ENCODE results near the gene ASNS. TPM values are rescaled to one million over a fixed set of nuclear protein-coding genes. Genes with fewer than 3 reads are reported as not detected.

Gene ASNS
- total and polyA plus RNA-seq, 2 of the 4 experiments (the other 2 are of a cell fraction) = 36.6 to 39.4 TPM

DNA sequence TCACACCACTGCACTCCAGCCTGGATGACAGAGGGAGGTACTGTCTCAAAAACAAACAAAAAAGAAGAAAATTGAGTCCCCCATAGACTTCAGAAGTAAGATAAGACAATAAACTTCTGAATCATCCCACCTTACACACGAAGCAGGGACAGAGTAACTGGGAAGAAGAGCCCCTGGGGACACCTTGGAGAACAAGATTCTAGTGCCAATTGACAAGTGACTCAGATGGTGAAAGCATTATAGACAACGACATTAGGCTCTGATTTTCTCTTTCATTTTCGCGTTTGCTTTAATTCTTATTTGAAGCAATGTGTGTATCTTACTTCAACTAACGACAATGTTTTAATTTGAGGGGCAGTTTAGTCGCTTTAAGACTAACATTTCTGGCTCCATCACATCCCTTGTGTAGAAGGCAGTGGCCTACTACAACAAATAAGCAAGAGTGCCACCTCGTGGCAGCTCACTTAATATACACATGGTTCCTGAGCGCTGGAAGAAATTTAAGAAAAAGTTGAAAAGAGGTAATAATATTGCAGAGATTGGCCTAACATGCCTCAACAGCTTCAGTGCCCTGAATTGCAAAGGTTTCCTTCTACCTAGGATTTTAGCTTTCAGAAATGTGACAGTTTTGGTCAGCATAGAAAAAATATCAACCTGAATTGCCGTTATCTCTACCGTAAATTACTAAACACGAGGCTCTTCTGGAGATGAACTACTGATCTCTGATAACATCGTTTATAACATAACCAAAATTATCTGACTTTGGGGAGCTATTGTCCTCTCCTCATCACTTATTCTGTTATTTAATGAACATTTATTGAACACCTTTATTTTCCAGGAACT is 36.7 kb downstream of the ASNS start:
- Histone ChIP-seq H2AFZ (replicated peaks; ENCODE audit: low read length, poor library complexity) (no peak overlapping the region), H3K36me3 (ENCODE audit: control insufficient read depth, insufficient read depth, low read length) (no peaks in the 10 kb centered on the region), H3K9me3 (ENCODE audit: control insufficient read depth, insufficient read depth, low read length) (no peaks in the 10 kb centered on the region), H2BK20ac (ENCODE audit: low read depth, low read length) (no peak overlapping the region), H3K4me3 (ENCODE audit: insufficient read depth, low read depth, low read length) (no peak overlapping the region), H2AK9ac (replicated peaks; ENCODE audit: low read depth, low read length, poor library complexity) (no peak overlapping the region), H4K20me1 (ENCODE audit: insufficient read depth, low read length) (no peaks in the 10 kb centered on the region), H3K4ac (ENCODE audit: low read depth, low read length) (no peak overlapping the region), H4K5ac (ENCODE audit: low read depth, low read length) (no peak overlapping the region), H2BK120ac (ENCODE audit: low read depth, low read length) (no peak overlapping the region), H3K23ac (ENCODE audit: low read depth, low read length) (no peak overlapping the region), H3K9ac (ENCODE audit: low read depth, low read length) (no peak overlapping the region), H4K8ac (ENCODE audit: low read depth in 2 of 2, low read length in 2 of 2) (no peak overlapping the region), H3K56ac (ENCODE audit: extremely low read depth, insufficient read depth, low read length) (no peak overlapping the region), H2BK15ac (ENCODE audit: low read depth, low read length) (no peak overlapping the region), H4K91ac (ENCODE audit: insufficient read depth, low read depth, low read length) (no peak overlapping the region), H3K4me1 (ENCODE audit: control insufficient read depth, insufficient read depth, low read length) (no peaks in the 10 kb centered on the region), H3K79me1 (ENCODE audit: low read depth in 1 of 2, low read length in 2 of 2) (no peaks in the 10 kb centered on the region), H3K14ac (replicated peaks; ENCODE audit: low read depth, low read length) (no peak overlapping the region), H2AK5ac (ENCODE audit: low read depth, low read length) (no peak overlapping the region), H3K27me3 (ENCODE audit: control insufficient read depth, insufficient read depth, low read length) (peaks cover 9% of the 10 kb centered on the region), H3K4me2 (ENCODE audit: low read depth, low read length) (no peak overlapping the region), H3K9me1 (ENCODE audit: insufficient read depth, low read length) (no peaks in the 10 kb centered on the region), H3K18ac (ENCODE audit: low read depth, low read length) (no peak overlapping the region), H2BK5ac (ENCODE audit: low read depth, low read length, poor library complexity, severe bottlenecking) (no peak overlapping the region), H3K27ac (ENCODE audit: insufficient read depth, low read length) (no peak overlapping the region)
- WGBS, 2 experiments (ENCODE audit: extremely low coverage in 2 of 2, insufficient read length in 1 of 2) = 20% methylated on average over 1 of the region's 12 CpGs; no CpG with 5 or more reads in 1 of the 2 experiments
- CTCF ChIA-PET = interaction anchor here (0.6 to 1.4 kb wide), 5 partner anchors 10 to 731 kb away, joined by 3 to 8 read pairs (median 3); no protein-coding TSS in a partner anchor
- ATAC-seq (ENCODE audit: low read depth) = peak; percentile 98
- dilution Hi-C loops (cut with HindIII; ENCODE audit: low sequenced_read_pairs, unreplicated experiment) (no loop called here), intact Hi-C loops (cut with micrococcal nuclease) (loop anchor here (1.0 kb wide), 3 partner anchors 690 to 1919 kb away; no protein-coding TSS in a partner anchor), in situ Hi-C loops (cut with MboI; ENCODE audit: low sequenced_read_pairs) (loop anchor here (10.0 to 25.0 kb wide), 2 partner anchors 691 to 1923 kb away; no protein-coding TSS in a partner anchor)
- DNase-seq = peak; percentile 63
- POLR2A ChIA-PET (ENCODE audit: unreplicated experiment) = no interaction called here
- BruUV-seq (replicated peaks) = no TSS peak
- no peak for TF ChIP-seq MAZ (IDR thresholded peaks at IDR 0.05; ENCODE audit: borderline replicate concordance, low read depth, low read length)
- TF ChIP-seq, protein P1, sequence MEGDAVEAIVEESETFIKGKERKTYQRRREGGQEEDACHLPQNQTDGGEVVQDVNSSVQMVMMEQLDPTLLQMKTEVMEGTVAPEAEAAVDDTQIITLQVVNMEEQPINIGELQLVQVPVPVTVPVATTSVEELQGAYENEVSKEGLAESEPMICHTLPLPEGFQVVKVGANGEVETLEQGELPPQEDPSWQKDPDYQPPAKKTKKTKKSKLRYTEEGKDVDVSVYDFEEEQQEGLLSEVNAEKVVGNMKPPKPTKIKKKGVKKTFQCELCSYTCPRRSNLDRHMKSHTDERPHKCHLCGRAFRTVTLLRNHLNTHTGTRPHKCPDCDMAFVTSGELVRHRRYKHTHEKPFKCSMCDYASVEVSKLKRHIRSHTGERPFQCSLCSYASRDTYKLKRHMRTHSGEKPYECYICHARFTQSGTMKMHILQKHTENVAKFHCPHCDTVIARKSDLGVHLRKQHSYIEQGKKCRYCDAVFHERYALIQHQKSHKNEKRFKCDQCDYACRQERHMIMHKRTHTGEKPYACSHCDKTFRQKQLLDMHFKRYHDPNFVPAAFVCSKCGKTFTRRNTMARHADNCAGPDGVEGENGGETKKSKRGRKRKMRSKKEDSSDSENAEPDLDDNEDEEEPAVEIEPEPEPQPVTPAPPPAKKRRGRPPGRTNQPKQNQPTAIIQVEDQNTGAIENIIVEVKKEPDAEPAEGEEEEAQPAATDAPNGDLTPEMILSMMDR (conservative IDR thresholded peaks at IDR 0.05; ENCODE audit: low read depth, low read length) = peak; percentile 71
- peak; percentile 63 for TF ChIP-seq SMC3 (IDR thresholded peaks at IDR 0.05; ENCODE audit: low read depth, low read length)
- no peak for TF ChIP-seq POLR2A (IDR thresholded peaks at IDR 0.05; ENCODE audit: low read depth, low read length)
- peak; percentile 58 for TF ChIP-seq RAD21 (IDR thresholded peaks at IDR 0.05; ENCODE audit: low read length)

Measured in IMR-90 (cell line).